Karpas-422 (cell line): Measurements from ENCODE around the gene TM9SF3. TPM values are rescaled to one million over a fixed set of nuclear protein-coding genes. Genes with fewer than 3 reads are reported as not detected.
A peak's percentile ranks its signal among the peaks of the same experiment; 100 is the strongest.

Experiments
- DNase-seq: peaks from one replicate; pipeline ENCODE4 v3.0.0-alpha.2; 2015
- H2AFZ ChIP-seq: fragments of 200-600 bp; sonication (generic); 2 replicates; pipeline ENCODE4 v1.6.1; 2014; ENCODE audit warnings: antibody characterized with exemption, low read length, mixed read lengths
- H3K27ac ChIP-seq: fragments of 200-600 bp; sonication (generic); 2 replicates; pipeline ENCODE4 v1.5.1; 2014; ENCODE audit warnings: mild to moderate bottlenecking, low read length, moderate library complexity
- H3K27me3 ChIP-seq: fragments of 200-600 bp; sonication (generic); 2 replicates; pipeline ENCODE4 v1.6.1; 2014; ENCODE audit warnings: low read length, mixed read lengths
- H3K36me3 ChIP-seq: fragments of 200-600 bp; sonication (generic); 2 replicates; pipeline ENCODE4 v1.6.1; 2014; ENCODE audit warnings: low read length, mixed read lengths; ENCODE audit not compliant: insufficient read depth
- H3K4me1 ChIP-seq: fragments of 200-600 bp; sonication (generic); 2 replicates; pipeline ENCODE4 v1.6.1; 2014; ENCODE audit warnings: mild to moderate bottlenecking, low read length, mixed read lengths
- H3K4me2 ChIP-seq: fragments of 200-600 bp; sonication (generic); 2 replicates; pipeline ENCODE4 v1.6.1; 2014; ENCODE audit warnings: low read length, low read depth, mild to moderate bottlenecking; ENCODE audit not compliant: poor library complexity, severe bottlenecking
- H3K4me3 ChIP-seq: fragments of 200-600 bp; sonication (generic); 2 replicates; pipeline ENCODE4 v1.5.1; 2014; ENCODE audit warnings: mild to moderate bottlenecking, antibody characterized with exemption, low read length, mixed read lengths
- H3K79me2 ChIP-seq: fragments of 200-600 bp; sonication (generic); 2 replicates; pipeline ENCODE4 v1.6.1; 2014; ENCODE audit warnings: mild to moderate bottlenecking, low read length, mixed read lengths
- H3K9ac ChIP-seq: fragments of 200-600 bp; sonication (generic); 2 replicates; pipeline ENCODE4 v1.6.0; 2014; ENCODE audit warnings: low read length
- H3K9me2 ChIP-seq: fragments of 200-600 bp; sonication (generic), shearing (Covaris generic); replicated peaks from 2 replicates; pipeline ENCODE4 v1.6.0; 2014; ENCODE audit warnings: mild to moderate bottlenecking, low read length, moderate library complexity; ENCODE audit not compliant: insufficient read depth
- H3K9me3 ChIP-seq: fragments of 300-700, 200-600 bp; sonication (generic); 2 replicates; pipeline ENCODE4 v1.6.1; 2014; ENCODE audit warnings: low read length, mixed read lengths
- H4K20me1 ChIP-seq: fragments of 200-600 bp; sonication (generic); 2 replicates; pipeline ENCODE4 v1.6.1; 2014; ENCODE audit warnings: mild to moderate bottlenecking, antibody characterized with exemption, low read length, low read depth; ENCODE audit not compliant: insufficient read depth
- small RNA-seq: library from RNA; depleted of rRNA; stranded (forward); fragments of <200 nt; gene quantifications from one replicate; pipeline ENCODE3, GENCODE V24; 2014
- total RNA-seq: library from RNA; depleted of rRNA; stranded (reverse); fragments of >200 nt; shearing (Covaris generic); gene quantifications from 2 replicates; pipeline ENCODE4 v1.2.3, GENCODE V29; 2014; ENCODE audit warnings: low replicate concordance; rRNA removed

Gene TM9SF3
- total RNA-seq, 1 experiment from 2014 or later = 32.5 TPM

- no peaks in the 10 kb centered on the region for H3K79me2 ChIP-seq
- no peaks in the 10 kb centered on the region for H3K36me3 ChIP-seq
- no peak overlapping the region for H3K4me3 ChIP-seq
- no peak overlapping the region for H3K4me2 ChIP-seq
- H3K9ac ChIP-seq = no peak overlapping the region
- no peak for DNase-seq
- no peaks in the 10 kb centered on the region for H3K9me3 ChIP-seq
- H3K27ac ChIP-seq = no peak overlapping the region
- H3K9me2 ChIP-seq = no peaks in the 10 kb centered on the region
- H3K4me1 ChIP-seq = no peaks in the 10 kb centered on the region
- no peak overlapping the region for H2AFZ ChIP-seq
- no peaks in the 10 kb centered on the region for H3K27me3 ChIP-seq
- no peaks in the 10 kb centered on the region for H4K20me1 ChIP-seq
Observed at GRCh38 chr10:96488161-96488935, 98.5 kb downstream of the TM9SF3 start.

GRCh38 chr10:96482815-96483588 lies 103.8 kb downstream of the TM9SF3 start:
- H3K4me2 ChIP-seq = no peak overlapping the region
- H3K27ac ChIP-seq = no peak overlapping the region
- H3K4me3 ChIP-seq = no peak overlapping the region
- no peak for DNase-seq
- H3K36me3 ChIP-seq = no peaks in the 10 kb centered on the region
- H4K20me1 ChIP-seq = no peaks in the 10 kb centered on the region
- H3K9me2 ChIP-seq = no peaks in the 10 kb centered on the region
- no peaks in the 10 kb centered on the region for H3K79me2 ChIP-seq
- H3K4me1 ChIP-seq = no peaks in the 10 kb centered on the region
- H3K9ac ChIP-seq = no peak overlapping the region
- H2AFZ ChIP-seq = no peak overlapping the region
- H3K9me3 ChIP-seq = no peaks in the 10 kb centered on the region
- no peaks in the 10 kb centered on the region for H3K27me3 ChIP-seq

- no peak for DNase-seq
- no peak overlapping the region for H2AFZ ChIP-seq
- no peaks in the 10 kb centered on the region for H3K4me1 ChIP-seq
- H3K9ac ChIP-seq = no peak overlapping the region
- H3K9me2 ChIP-seq = no peaks in the 10 kb centered on the region
- H3K9me3 ChIP-seq = no peaks in the 10 kb centered on the region
- no peaks in the 10 kb centered on the region for H4K20me1 ChIP-seq
- H3K27ac ChIP-seq = no peak overlapping the region
- H3K27me3 ChIP-seq = no peaks in the 10 kb centered on the region
- no peaks in the 10 kb centered on the region for H3K36me3 ChIP-seq
- no peak overlapping the region for H3K4me2 ChIP-seq
- H3K4me3 ChIP-seq = no peak overlapping the region
- H3K79me2 ChIP-seq = no peaks in the 10 kb centered on the region
Observed at GRCh38 chr10:96478355-96478754, 108.5 kb downstream of the TM9SF3 start.

- H2AFZ ChIP-seq = no peak overlapping the region
- H3K9ac ChIP-seq = no peak overlapping the region
- H4K20me1 ChIP-seq = no peaks in the 10 kb centered on the region
- no peak overlapping the region for H3K27ac ChIP-seq
- no peaks in the 10 kb centered on the region for H3K27me3 ChIP-seq
- H3K79me2 ChIP-seq = no peaks in the 10 kb centered on the region
- no peak overlapping the region for H3K4me2 ChIP-seq
- H3K9me3 ChIP-seq = no peaks in the 10 kb centered on the region
- H3K4me3 ChIP-seq = no peak overlapping the region
- H3K4me1 ChIP-seq = no peaks in the 10 kb centered on the region
- no peaks in the 10 kb centered on the region for H3K9me2 ChIP-seq
- no peaks in the 10 kb centered on the region for H3K36me3 ChIP-seq
- no peak for DNase-seq
Observed at GRCh38 chr10:96473866-96474265, 112.9 kb downstream of the TM9SF3 start.

- Histone ChIP-seq H4K20me1 (no peaks in the 10 kb centered on the region), H3K27me3 (no peaks in the 10 kb centered on the region), H3K27ac (no peak overlapping the region), H3K36me3 (no peaks in the 10 kb centered on the region), H3K9me2 (no peaks in the 10 kb centered on the region), H3K4me1 (no peaks in the 10 kb centered on the region), H3K4me3 (no peak overlapping the region), H3K9me3 (no peaks in the 10 kb centered on the region), H3K4me2 (no peak overlapping the region), H2AFZ (no peak overlapping the region), H3K79me2 (no peaks in the 10 kb centered on the region), H3K9ac (no peak overlapping the region)
- DNase-seq = peak; percentile 61
Observed at GRCh38 chr10:96470116-96470743, 116.6 kb downstream of the TM9SF3 start.

GRCh38 chr10:96468845-96469244 lies 118.0 kb downstream of the TM9SF3 start:
- Histone ChIP-seq H3K9ac (no peak overlapping the region), H3K9me2 (no peaks in the 10 kb centered on the region), H3K79me2 (no peaks in the 10 kb centered on the region), H3K4me2 (no peak overlapping the region), H3K4me3 (no peak overlapping the region), H2AFZ (no peak overlapping the region), H3K36me3 (no peaks in the 10 kb centered on the region), H3K9me3 (no peaks in the 10 kb centered on the region), H3K4me1 (no peaks in the 10 kb centered on the region), H3K27ac (no peak overlapping the region), H3K27me3 (no peaks in the 10 kb centered on the region), H4K20me1 (no peaks in the 10 kb centered on the region)
- DNase-seq = no peak

Small RNA genes lying within 50 kb of the gene (small RNA-seq; reads per million reads assigned to genes)
- not detected for gene RNA5SP324

Other genes with a start within 250 kb of the TM9SF3 start
- not detected in 2 replicates for gene OPALIN, start 228.0 kb downstream of the TM9SF3 start, total RNA-seq
- gene TLL2, start 73.1 kb downstream of the TM9SF3 start, total RNA-seq = not detected in 2 replicates
- gene PIK3AP1, start 133.5 kb upstream of the TM9SF3 start, total RNA-seq = 131 and 162 TPM in 2 replicates
- 13.1 and 24.3 TPM in 2 replicates for gene LCOR, start 245.3 kb upstream of the TM9SF3 start, total RNA-seq